UCSD-AML1 (cell line): ENCODE results near the gene ANKRD62.

Experiments
- DNase-seq: peaks from one replicate; lab custom pipeline; 2025; ENCODE audit not compliant: unreplicated experiment; lab: John Stamatoyannopoulos, UW

ANKRD62 gene

GRCh38 chr18:12093520-12094257 is at the start of gene ANKRD62:
Gene ANKRD62 (plus strand): TSS chr18:12093843. CDS start chr18:12094018, 175 bp downstream.
- DNase-seq, result no peak

GRCh38 chr18:12044591-12044990 is 49.1 kb upstream of the ANKRD62 start:
- no peak for DNase-seq

GRCh38 chr18:12046046-12046750 is 47.4 kb upstream of the ANKRD62 start:
- DNase-seq, result no peak

- no peak for DNase-seq
These were observed 46.8 kb upstream of the ANKRD62 start for GRCh38 chr18:12046751-12047335.

- no peak for DNase-seq
These were observed 45.4 kb upstream of the ANKRD62 start for GRCh38 chr18:12048010-12048826.

GRCh38 chr18:12048827-12049175 is 44.8 kb upstream of the ANKRD62 start:
- no peak for DNase-seq

GRCh38 chr18:12049978-12050811 is 43.4 kb upstream of the ANKRD62 start:
- no peak for DNase-seq

GRCh38 chr18:12052866-12053265 is 40.8 kb upstream of the ANKRD62 start:
- no peak for DNase-seq

- DNase-seq, result no peak
These were observed 40.4 kb upstream of the ANKRD62 start for GRCh38 chr18:12053289-12053688.

GRCh38 chr18:12056034-12056883 is 37.4 kb upstream of the ANKRD62 start:
- no peak for DNase-seq

GRCh38 chr18:12056884-12057402 is 36.7 kb upstream of the ANKRD62 start:
- no peak for DNase-seq

GRCh38 chr18:12057419-12058039 is 36.1 kb upstream of the ANKRD62 start:
- DNase-seq, result no peak

- DNase-seq, result no peak
These were observed 34.1 kb upstream of the ANKRD62 start for GRCh38 chr18:12059334-12060181.

- DNase-seq, result no peak
These were observed 33.3 kb upstream of the ANKRD62 start for GRCh38 chr18:12060182-12060870.

GRCh38 chr18:12061685-12062084 is 32.0 kb upstream of the ANKRD62 start:
- no peak for DNase-seq

- no peak for DNase-seq
These were observed 30.7 kb upstream of the ANKRD62 start for GRCh38 chr18:12062974-12063373.

- no peak for DNase-seq
These were observed 29.4 kb upstream of the ANKRD62 start for GRCh38 chr18:12064086-12064763.
